Calu3 (cell line): ENCODE results near the gene SMPX. TPM values are rescaled to one million over a fixed set of nuclear protein-coding genes. Genes with fewer than 3 reads are reported as not detected.

Experiments
- Bru-seq: library from RNA; stranded (reverse); fragments of 400-500 nt; gene quantifications from one replicate; lab custom pipeline; 2021; lab: Mats Ljungman, UMichigan
- BruChase-seq, 2 experiments: library from RNA; stranded (reverse); fragments of 400-500 nt; gene quantifications; one replicate each; lab custom pipeline; 2021; lab: Mats Ljungman, UMichigan
- BruUV-seq: library from RNA; stranded (reverse); fragments of 400-500 nt; replicated peaks from 2 replicates; lab custom pipeline; 2021; lab: Mats Ljungman, UMichigan
- CTCF ChIA-PET: fragments of 300-600 bp; sonication (Branson Sonifier 250); formaldehyde crosslinking; loops from one replicate; lab custom pipeline; 2022; ENCODE audit warnings: antibody characterized with exemption; lab: Charles Lee
- DNase-seq: peaks from one replicate; pipeline ENCODE4 v3.0.0; 2022
- H3K27ac Mint-ChIP-seq: one replicate; pipeline ENCODE4 v1.8.0; 2022; ENCODE audit warnings: mixed read lengths; ENCODE audit not compliant: unreplicated experiment
- H3K27me3 Mint-ChIP-seq: one replicate; pipeline ENCODE4 v1.8.0; 2022; ENCODE audit warnings: mixed read lengths; ENCODE audit not compliant: unreplicated experiment
- H3K36me3 Mint-ChIP-seq: one replicate; pipeline ENCODE4 v1.8.0; 2022; ENCODE audit warnings: mild to moderate bottlenecking, moderate library complexity, mixed read lengths; ENCODE audit not compliant: insufficient read depth, unreplicated experiment
- H3K4me1 Mint-ChIP-seq: one replicate; pipeline ENCODE4 v1.8.0; 2022; ENCODE audit warnings: mild to moderate bottlenecking, low read depth, mixed read lengths; ENCODE audit not compliant: unreplicated experiment
- H3K4me3 Mint-ChIP-seq: one replicate; pipeline ENCODE4 v1.8.0; 2022; ENCODE audit warnings: mild to moderate bottlenecking, low read depth, moderate library complexity, mixed read lengths; ENCODE audit not compliant: unreplicated experiment
- H3K9me3 Mint-ChIP-seq: one replicate; pipeline ENCODE4 v1.8.0; 2022; ENCODE audit warnings: low read depth, mixed read lengths; ENCODE audit not compliant: unreplicated experiment
- CTCF ChIP-seq: fragments of 200-600 bp; IDR thresholded peaks from one replicate; pipeline ENCODE4 v1.8.0; 2022; ENCODE audit warnings: antibody characterized with exemption; ENCODE audit not compliant: unreplicated experiment
- intact Hi-C: fragments of 100-400 bp; cut with micrococcal nuclease; formaldehyde crosslinking; loops from one replicate; pipeline ENCODE4 v1.10.0; 2022; ENCODE audit not compliant: unreplicated experiment
- long read RNA-seq: library from polyadenylated mRNA; stranded (forward); transcript quantifications from one replicate; pipeline ENCODE4 v2.0.0, GENCODE V29; 2022
- total RNA-seq: library from RNA; stranded (reverse); gene quantifications from 2 replicates; pipeline ENCODE4 v1.2.3, GENCODE V29; 2022

Gene SMPX
- total RNA-seq (not detected in 2 replicates), Bru-seq, nascent RNA (percentile 6 among the genes with signal in this experiment), BruChase-seq, experiment 1, labeled RNA remaining after a 6-hour chase (percentile 0 among the genes with signal in this experiment), BruChase-seq, experiment 2, labeled RNA remaining after a 2-hour chase (not detected)
- long read RNA-seq, result 0 reads

GRCh38 chrX:21757960-21758359 is at the start of gene SMPX:
SMPX (minus strand) TSS chrX:21758116; CDS start chrX:21754290, 3,826 bp downstream.
- peaks cover 3% of the 10 kb centered on the region for H3K9me3 Mint-ChIP-seq
- no peaks in the 10 kb centered on the region for H3K36me3 Mint-ChIP-seq
- peaks cover 8% of the 10 kb centered on the region for H3K4me1 Mint-ChIP-seq
- intact Hi-C loops, result no loop called here
- CTCF ChIA-PET, result no interaction called here
- H3K4me3 Mint-ChIP-seq, result no peak within 1 kb of the TSS
- no peak within 1 kb of the TSS for H3K27ac Mint-ChIP-seq
- H3K27me3 Mint-ChIP-seq, result no peaks in the 10 kb centered on the region
- no peak for TF ChIP-seq CTCF
- no peak for DNase-seq
- no TSS peak for BruUV-seq

GRCh38 chrX:21806691-21807090 is 48.8 kb upstream of the SMPX start:
- CTCF ChIA-PET, result no interaction called here
- BruUV-seq, result no TSS peak
- H3K4me1 Mint-ChIP-seq, result peaks cover 10% of the 10 kb centered on the region
- no peak for DNase-seq
- H3K27me3 Mint-ChIP-seq, result no peaks in the 10 kb centered on the region
- TF ChIP-seq CTCF, result no peak
- no peaks in the 10 kb centered on the region for H3K36me3 Mint-ChIP-seq
- H3K9me3 Mint-ChIP-seq, result peaks cover 2% of the 10 kb centered on the region
- intact Hi-C loops, result no loop called here
- H3K4me3 Mint-ChIP-seq, result no peak overlapping the region
- H3K27ac Mint-ChIP-seq, result no peak overlapping the region

GRCh38 chrX:21802839-21803238 is 44.9 kb upstream of the SMPX start:
- BruUV-seq, result no TSS peak

GRCh38 chrX:21802054-21802670 is 44.2 kb upstream of the SMPX start:
- intact Hi-C loops, result no loop called here
- TF ChIP-seq CTCF, result no peak
- H3K4me3 Mint-ChIP-seq, result no peak overlapping the region
- H3K27me3 Mint-ChIP-seq, result no peaks in the 10 kb centered on the region
- CTCF ChIA-PET, result no interaction called here
- H3K4me1 Mint-ChIP-seq, result peaks cover 51% of the 10 kb centered on the region
- H3K36me3 Mint-ChIP-seq, result peaks cover 8% of the 10 kb centered on the region
- BruUV-seq, result no TSS peak
- no peak overlapping the region for H3K27ac Mint-ChIP-seq
- DNase-seq, result no peak
- H3K9me3 Mint-ChIP-seq, result no peaks in the 10 kb centered on the region

More at GRCh38 chrX:21802839-21803238, 44.9 kb upstream of the SMPX start:
- DNase-seq, result no peak
- Mint-ChIP-seq H3K4me3 (no peak overlapping the region), H3K27ac (peak overlapping the region; percentile 42), H3K4me1 (peaks cover 44% of the 10 kb centered on the region), H3K9me3 (no peaks in the 10 kb centered on the region), H3K36me3 (peaks cover 8% of the 10 kb centered on the region), H3K27me3 (no peaks in the 10 kb centered on the region)
- CTCF ChIA-PET, result no interaction called here
- intact Hi-C loops, result no loop called here
- no peak for TF ChIP-seq CTCF
